Neural cell (in vitro differentiated cells): ENCODE results near the gene ZNF189. TPM values are rescaled to one million over a fixed set of nuclear protein-coding genes. Genes with fewer than 3 reads are reported as not detected.
A peak's percentile ranks its signal among the peaks of the same experiment; 100 is the strongest.

Experiments used
- H2AFZ ChIP-seq: fragments of 200-600, 300-800 bp; sonication (generic), shearing (Covaris generic); 2 replicates; pipeline ENCODE4 v1.6.0; 2014; ENCODE audit warnings: low read depth, mild to moderate bottlenecking, antibody characterized with exemption, low read length, moderate library complexity
- H3F3A ChIP-seq: fragments of 200-600 bp; shearing (Covaris generic); 2 replicates; pipeline ENCODE4 v1.6.1; 2016; ENCODE audit warnings: mild to moderate bottlenecking, moderate library complexity, mixed read lengths, antibody characterized with exemption, low read length; ENCODE audit not compliant: insufficient read depth, poor library complexity, severe bottlenecking
- H3K27ac ChIP-seq: fragments of 200-600, 300-800 bp; sonication (generic), shearing (Covaris generic); 2 replicates; pipeline ENCODE4 v1.5.1; 2014; ENCODE audit warnings: mild to moderate bottlenecking, low read length, moderate library complexity
- H3K27me3 ChIP-seq: fragments of 300-800, 200-600 bp; sonication (generic), shearing (Covaris generic); 2 replicates; pipeline ENCODE4 v1.6.0; 2014; ENCODE audit warnings: mild to moderate bottlenecking, low read depth, low read length, moderate library complexity; ENCODE audit not compliant: insufficient read depth
- H3K36me3 ChIP-seq: fragments of 300-800, 200-600 bp; sonication (generic), shearing (Covaris generic); 2 replicates; pipeline ENCODE4 v1.5.1; 2014; ENCODE audit warnings: mild to moderate bottlenecking, antibody characterized with exemption, low read length, moderate library complexity; ENCODE audit not compliant: insufficient read depth
- H3K4me2 ChIP-seq: fragments of 300-800, 200-600 bp; sonication (generic), shearing (Covaris generic); 2 replicates; pipeline ENCODE4 v1.6.0; 2014; ENCODE audit warnings: mild to moderate bottlenecking, low read length
- H3K4me3 ChIP-seq: fragments of 300-800, 200-600 bp; sonication (generic), shearing (Covaris generic); 2 replicates; pipeline ENCODE4 v1.5.1; 2014; ENCODE audit warnings: mild to moderate bottlenecking, low read length, moderate library complexity
- H3K79me2 ChIP-seq: fragments of 200-600 bp; shearing (Covaris generic); replicated peaks from 2 replicates; pipeline ENCODE4 v1.6.0; 2014; ENCODE audit warnings: mild to moderate bottlenecking, low read length, moderate library complexity; ENCODE audit not compliant: insufficient read depth
- H3K9ac ChIP-seq: fragments of 300-800, 200-600 bp; sonication (generic), shearing (Covaris generic); 2 replicates; pipeline ENCODE4 v1.6.1; 2016; ENCODE audit warnings: mild to moderate bottlenecking, low read length, mixed read lengths
- H3K9me2 ChIP-seq: fragments of 200-600 bp; shearing (Covaris generic); 2 replicates; pipeline ENCODE4 v1.6.1; 2016; ENCODE audit warnings: mild to moderate bottlenecking, low read length, mixed read lengths; ENCODE audit not compliant: insufficient read depth
- H3K9me3 ChIP-seq: fragments of 200-600, 300-800 bp; sonication (generic), shearing (Covaris generic); 2 replicates; pipeline ENCODE4 v1.6.1; 2016; ENCODE audit warnings: mild to moderate bottlenecking, mixed run types, low read length, moderate library complexity, mixed read lengths
- H4K20me1 ChIP-seq: fragments of 200-600 bp; shearing (Covaris generic); 2 replicates; pipeline ENCODE4 v1.6.1; 2016; ENCODE audit warnings: mild to moderate bottlenecking, mixed run types; ENCODE audit not compliant: insufficient read depth
- EP300 ChIP-seq: fragments of 450-650 bp; conservative IDR thresholded peaks from 2 replicates; pipeline ENCODE4 v1.6.1; 2014; ENCODE audit warnings: antibody characterized with exemption, mild to moderate bottlenecking, moderate library complexity; ENCODE audit not compliant: poor library complexity, severe bottlenecking
- EZH2 ChIP-seq: fragments of 200-600, 300-800 bp; shearing (Covaris generic), sonication (generic); IDR thresholded peaks from 2 replicates; pipeline ENCODE4 v1.6.1; 2014; ENCODE audit warnings: antibody characterized with exemption, low read length, borderline replicate concordance, mild to moderate bottlenecking; ENCODE audit not compliant: insufficient read depth, poor library complexity, severe bottlenecking
- MXI1 ChIP-seq: fragments of 450-650 bp; conservative IDR thresholded peaks from 2 replicates; pipeline ENCODE4 v1.6.1; 2014; ENCODE audit warnings: antibody characterized with exemption, mild to moderate bottlenecking; ENCODE audit not compliant: poor library complexity, severe bottlenecking
- POLR2AphosphoS5 ChIP-seq: IDR thresholded peaks from 2 replicates; pipeline ENCODE4 v1.6.1; 2012
- RAD21 ChIP-seq: fragments of 450-650 bp; conservative IDR thresholded peaks from 2 replicates; pipeline ENCODE4 v1.6.1; 2014; ENCODE audit warnings: antibody characterized with exemption, mild to moderate bottlenecking, moderate library complexity
- SMC3 ChIP-seq: fragments of 450-650 bp; conservative IDR thresholded peaks from 2 replicates; pipeline ENCODE4 v1.6.1; 2014; ENCODE audit warnings: antibody characterized with exemption, mild to moderate bottlenecking, moderate library complexity; ENCODE audit not compliant: poor library complexity
- TAF1 ChIP-seq: IDR thresholded peaks from 2 replicates; pipeline ENCODE4 v1.6.1; 2012; ENCODE audit warnings: low read depth
- polyA minus RNA-seq: library from RNA; depleted of rRNA, polyadenylated mRNA; stranded (reverse); fragments of >200 nt; gene quantifications from 2 replicates; pipeline ENCODE4 v1.2.3, GENCODE V29; 2014
- polyA plus RNA-seq: library from polyadenylated mRNA; depleted of rRNA; stranded (reverse); fragments of >200 nt; gene quantifications from 2 replicates; pipeline ENCODE4 v1.2.3, GENCODE V29; 2014
- TF ChIP-seq, protein P1 (sequence below): IDR thresholded peaks from 2 replicates; pipeline ENCODE4 v1.6.1; 2012; ENCODE audit warnings: borderline replicate concordance
- TF ChIP-seq, protein P2 (sequence below): fragments of 450-650 bp; IDR thresholded peaks from 2 replicates; pipeline ENCODE4 v1.5.1; 2014; ENCODE audit warnings: antibody characterized with exemption, mild to moderate bottlenecking, moderate library complexity; ENCODE audit not compliant: poor library complexity, severe bottlenecking

ZNF189 gene
- polyA plus RNA-seq (26.3 and 28.0 TPM in 2 replicates), polyA minus RNA-seq (70.1 and 82.0 TPM in 2 replicates)

DNA sequence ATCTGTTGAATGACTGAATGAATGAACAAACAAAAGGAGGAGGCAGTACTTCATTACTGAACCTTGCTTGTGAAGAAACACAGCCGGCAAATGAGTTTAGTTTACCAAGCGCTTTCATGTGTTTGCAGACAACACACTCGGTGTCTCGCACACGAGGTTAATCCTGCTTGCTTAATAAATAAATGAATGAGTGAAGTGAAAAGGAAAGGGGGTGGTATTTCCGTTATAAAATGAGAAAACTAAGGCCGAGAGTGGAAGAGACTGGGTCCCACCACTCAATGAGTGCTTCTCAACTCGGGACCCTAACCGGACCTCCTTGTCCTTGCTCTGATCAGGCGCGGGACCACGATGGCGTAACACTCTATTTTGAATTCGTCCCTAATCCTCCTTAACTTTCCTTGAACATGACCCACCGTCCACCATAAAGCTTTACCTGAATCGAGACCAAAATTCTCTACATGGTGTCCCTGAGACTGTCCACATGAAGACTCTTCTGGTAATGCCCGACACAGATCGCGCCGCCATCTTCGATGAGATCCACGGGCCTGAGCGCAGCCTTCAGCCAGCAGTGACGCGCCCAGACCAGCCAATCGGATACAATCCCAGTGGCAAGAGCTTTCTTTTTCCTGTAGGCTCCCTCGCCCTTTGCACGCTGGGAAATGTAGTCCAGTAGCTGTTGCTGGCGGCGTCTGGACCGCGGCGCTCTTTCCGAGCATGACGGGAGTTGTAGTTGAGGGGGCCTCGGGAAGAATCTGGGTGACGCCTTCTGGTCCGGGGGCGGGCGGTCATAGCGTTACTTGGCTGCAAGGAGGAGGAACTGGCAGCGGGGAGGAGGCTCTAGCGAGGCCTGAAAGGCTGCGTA lies at the start of gene ZNF189, which contains the start of gene MRPL50:
Gene ZNF189, plus strand, starts transcription at position 784 of the 862 bp plus-strand sequence. CDS start 306 bp downstream, outside the sequence.
Gene MRPL50, minus strand, starts transcription at position 551 of the 862 bp plus-strand sequence. Its CDS starts 26 bp downstream, at position 525.
- TF ChIP-seq RAD21 (no peak), EP300 (peak; percentile 17), EZH2 (no peak), MXI1 (peak; percentile 91), SMC3 (peak; percentile 35), POLR2AphosphoS5 (peak; percentile 99), TAF1 (peak; percentile 86)
- TF ChIP-seq, protein P1, sequence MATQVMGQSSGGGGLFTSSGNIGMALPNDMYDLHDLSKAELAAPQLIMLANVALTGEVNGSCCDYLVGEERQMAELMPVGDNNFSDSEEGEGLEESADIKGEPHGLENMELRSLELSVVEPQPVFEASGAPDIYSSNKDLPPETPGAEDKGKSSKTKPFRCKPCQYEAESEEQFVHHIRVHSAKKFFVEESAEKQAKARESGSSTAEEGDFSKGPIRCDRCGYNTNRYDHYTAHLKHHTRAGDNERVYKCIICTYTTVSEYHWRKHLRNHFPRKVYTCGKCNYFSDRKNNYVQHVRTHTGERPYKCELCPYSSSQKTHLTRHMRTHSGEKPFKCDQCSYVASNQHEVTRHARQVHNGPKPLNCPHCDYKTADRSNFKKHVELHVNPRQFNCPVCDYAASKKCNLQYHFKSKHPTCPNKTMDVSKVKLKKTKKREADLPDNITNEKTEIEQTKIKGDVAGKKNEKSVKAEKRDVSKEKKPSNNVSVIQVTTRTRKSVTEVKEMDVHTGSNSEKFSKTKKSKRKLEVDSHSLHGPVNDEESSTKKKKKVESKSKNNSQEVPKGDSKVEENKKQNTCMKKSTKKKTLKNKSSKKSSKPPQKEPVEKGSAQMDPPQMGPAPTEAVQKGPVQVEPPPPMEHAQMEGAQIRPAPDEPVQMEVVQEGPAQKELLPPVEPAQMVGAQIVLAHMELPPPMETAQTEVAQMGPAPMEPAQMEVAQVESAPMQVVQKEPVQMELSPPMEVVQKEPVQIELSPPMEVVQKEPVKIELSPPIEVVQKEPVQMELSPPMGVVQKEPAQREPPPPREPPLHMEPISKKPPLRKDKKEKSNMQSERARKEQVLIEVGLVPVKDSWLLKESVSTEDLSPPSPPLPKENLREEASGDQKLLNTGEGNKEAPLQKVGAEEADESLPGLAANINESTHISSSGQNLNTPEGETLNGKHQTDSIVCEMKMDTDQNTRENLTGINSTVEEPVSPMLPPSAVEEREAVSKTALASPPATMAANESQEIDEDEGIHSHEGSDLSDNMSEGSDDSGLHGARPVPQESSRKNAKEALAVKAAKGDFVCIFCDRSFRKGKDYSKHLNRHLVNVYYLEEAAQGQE = peak; percentile 85
- TF ChIP-seq, protein P2, sequence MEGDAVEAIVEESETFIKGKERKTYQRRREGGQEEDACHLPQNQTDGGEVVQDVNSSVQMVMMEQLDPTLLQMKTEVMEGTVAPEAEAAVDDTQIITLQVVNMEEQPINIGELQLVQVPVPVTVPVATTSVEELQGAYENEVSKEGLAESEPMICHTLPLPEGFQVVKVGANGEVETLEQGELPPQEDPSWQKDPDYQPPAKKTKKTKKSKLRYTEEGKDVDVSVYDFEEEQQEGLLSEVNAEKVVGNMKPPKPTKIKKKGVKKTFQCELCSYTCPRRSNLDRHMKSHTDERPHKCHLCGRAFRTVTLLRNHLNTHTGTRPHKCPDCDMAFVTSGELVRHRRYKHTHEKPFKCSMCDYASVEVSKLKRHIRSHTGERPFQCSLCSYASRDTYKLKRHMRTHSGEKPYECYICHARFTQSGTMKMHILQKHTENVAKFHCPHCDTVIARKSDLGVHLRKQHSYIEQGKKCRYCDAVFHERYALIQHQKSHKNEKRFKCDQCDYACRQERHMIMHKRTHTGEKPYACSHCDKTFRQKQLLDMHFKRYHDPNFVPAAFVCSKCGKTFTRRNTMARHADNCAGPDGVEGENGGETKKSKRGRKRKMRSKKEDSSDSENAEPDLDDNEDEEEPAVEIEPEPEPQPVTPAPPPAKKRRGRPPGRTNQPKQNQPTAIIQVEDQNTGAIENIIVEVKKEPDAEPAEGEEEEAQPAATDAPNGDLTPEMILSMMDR = no peak
- peak within 1 kb of the TSS; percentile 92 for H2AFZ ChIP-seq
- peaks cover 19% of the 10 kb centered on the region for H3K36me3 ChIP-seq
- H3K9me2 ChIP-seq = no peaks in the 10 kb centered on the region
- H3K4me2 ChIP-seq = peak within 1 kb of the TSS; percentile 90
- H4K20me1 ChIP-seq = no peaks in the 10 kb centered on the region
- no peaks in the 10 kb centered on the region for H3K9me3 ChIP-seq
- no peaks in the 10 kb centered on the region for H3F3A ChIP-seq
- no peaks in the 10 kb centered on the region for H3K27me3 ChIP-seq
- peak within 1 kb of the TSS; percentile 72 for H3K4me3 ChIP-seq
- peak within 1 kb of the TSS; percentile 83 for H3K9ac ChIP-seq
- H3K79me2 ChIP-seq = peaks cover 73% of the 10 kb centered on the region
- peak within 1 kb of the TSS; percentile 88 for H3K27ac ChIP-seq

DNA sequence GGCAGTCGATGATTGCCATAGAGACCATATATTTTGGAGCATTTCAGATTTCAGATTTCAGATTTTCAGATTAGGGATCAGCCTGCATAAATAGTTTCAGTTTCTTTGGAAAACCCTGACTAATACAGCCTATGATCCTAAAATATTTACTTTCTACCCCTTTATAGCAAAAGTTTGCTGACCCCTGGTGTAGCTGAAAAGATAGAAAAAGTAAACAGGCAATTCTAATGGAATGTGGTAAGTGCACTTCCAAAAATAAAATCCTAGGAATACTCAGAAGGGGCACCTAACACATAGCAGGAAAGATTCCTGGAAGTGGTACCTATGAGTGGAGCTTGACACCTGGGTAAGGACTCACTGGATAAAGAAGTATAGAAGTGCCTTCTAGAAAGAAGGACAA lies 48.4 kb upstream of the ZNF189 start:
- TF ChIP-seq RAD21 (no peak), EZH2 (no peak), TAF1 (no peak), EP300 (no peak), POLR2AphosphoS5 (no peak), MXI1 (no peak), SMC3 (no peak)
- TF ChIP-seq, protein P1 = no peak

More for the DNA sequence above, 48.4 kb upstream of the ZNF189 start:
- Histone ChIP-seq H2AFZ (no peak overlapping the region), H3K27ac (no peak overlapping the region), H3K36me3 (no peaks in the 10 kb centered on the region), H3K79me2 (no peaks in the 10 kb centered on the region), H3K9ac (no peak overlapping the region), H3K4me2 (no peak overlapping the region), H3K27me3 (no peaks in the 10 kb centered on the region), H3K9me3 (no peaks in the 10 kb centered on the region), H3K4me3 (no peak overlapping the region), H3K9me2 (no peaks in the 10 kb centered on the region), H3F3A (no peaks in the 10 kb centered on the region), H4K20me1 (no peaks in the 10 kb centered on the region)
